Hepatocyte (in vitro differentiated cells): ENCODE measurements around the gene GPR139.

Experiments
- CTCF ChIP-seq: fragments of 200-600 bp; sonication (generic); IDR thresholded peaks from 2 replicates; pipeline ENCODE4 v1.5.1; 2016; ENCODE audit warnings: antibody characterized with exemption, mild to moderate bottlenecking; ENCODE audit not compliant: poor library complexity
- EZH2 ChIP-seq: fragments of 200-600 bp; sonication (generic); IDR thresholded peaks from 2 replicates; pipeline ENCODE4 v1.6.1; 2016; ENCODE audit warnings: antibody characterized with exemption, mild to moderate bottlenecking, borderline replicate concordance
- EZH2phosphoT487 ChIP-seq: fragments of 200-600 bp; sonication (generic); IDR thresholded peaks from one replicate; pipeline ENCODE4 v1.6.1; 2018; ENCODE audit warnings: antibody characterized with exemption, mild to moderate bottlenecking, low read depth, moderate library complexity; ENCODE audit not compliant: unreplicated experiment, severe bottlenecking

DNA sequence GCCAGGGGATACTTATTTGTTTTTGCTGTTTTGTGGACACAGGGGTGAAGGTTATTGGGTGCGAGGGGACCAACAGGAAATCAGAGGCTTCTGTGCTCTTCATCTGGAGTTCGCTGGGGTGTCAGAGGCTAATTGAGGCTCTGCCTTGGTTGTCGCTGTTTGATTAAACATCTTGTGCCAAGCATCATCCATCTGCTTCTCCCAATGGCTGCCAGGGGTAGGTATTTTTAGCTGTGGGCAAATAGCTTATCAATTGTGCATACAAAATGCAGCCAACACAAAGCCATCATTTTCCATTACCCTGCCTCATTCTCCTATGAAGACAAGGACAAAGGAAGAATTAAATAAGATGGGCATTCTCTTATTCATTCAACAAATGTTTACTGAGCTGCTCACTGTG, 27.8 kb downstream of the GPR139 start:
- TF ChIP-seq EZH2 (no peak), CTCF (no peak), EZH2phosphoT487 (no peak)
